Erythroblast (primary cell): ENCODE results near the gene ARID1B.

Source experiments
- GATA1 ChIP-seq: IDR thresholded peaks from 2 replicates; pipeline ENCODE4 v1.6.1; 2011; ENCODE audit warnings: low read depth, mild to moderate bottlenecking, control low read depth, low read length, moderate library complexity
- POLR2A ChIP-seq: IDR thresholded peaks from 2 replicates; pipeline ENCODE4 v1.6.1; 2011; ENCODE audit warnings: mild to moderate bottlenecking, low read length

DNA sequence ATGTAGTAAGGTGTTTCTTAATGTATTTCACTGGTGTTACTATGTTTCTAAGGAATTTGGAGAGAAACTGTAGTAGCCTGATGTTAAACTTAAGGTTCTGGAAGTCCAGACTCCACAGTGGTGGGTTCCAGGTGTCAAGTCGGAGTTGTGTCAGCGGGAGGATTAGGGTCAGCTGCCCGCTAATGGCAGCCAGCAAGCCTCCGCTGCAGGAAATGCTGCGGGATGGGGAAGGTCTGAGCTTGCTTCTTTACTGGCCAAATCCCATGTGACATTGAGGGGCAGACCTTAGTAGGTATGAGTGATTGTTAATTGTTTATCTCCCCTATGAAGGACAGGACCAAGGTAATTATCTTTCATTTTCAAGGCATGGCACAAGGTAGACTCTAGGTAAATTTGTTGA lies 3.7 kb upstream of the ARID1B start:
- TF ChIP-seq POLR2A (no peak), GATA1 (no peak)
